PC-9 (cell line): ENCODE results near the gene SH3PXD2A. TPM values are rescaled to one million over a fixed set of nuclear protein-coding genes. Genes with fewer than 3 reads are reported as not detected.
"Not testable (repeated sequence)": the region's sequence is repeated elsewhere in the genome, so short reads cannot be mapped to it uniquely, and the experiment has no call there.

Experiments
- BruUV-seq: library from RNA; stranded (reverse); fragments of 400-500 nt; replicated peaks from 2 replicates; lab custom pipeline; 2021; lab: Mats Ljungman, UMichigan
- CTCF ChIA-PET: fragments of 300-600 bp; sonication (Branson Sonifier 250); formaldehyde crosslinking; loops from one replicate; lab custom pipeline; 2022; ENCODE audit warnings: antibody characterized with exemption; lab: Charles Lee
- POLR2A ChIA-PET: fragments of 300-600 bp; sonication (Branson Sonifier 250); formaldehyde crosslinking; loops from one replicate; lab custom pipeline; 2022; ENCODE audit warnings: antibody characterized with exemption; ENCODE audit not compliant: unreplicated experiment; lab: Charles Lee
- DNase-seq, 2 experiments: peaks; one replicate each; pipeline versions ENCODE4 v3.0.0 to v3.0.0-alpha.2; 2015 to 2022; ENCODE audit warnings: mixed read lengths in 1 of 2
- H2AFZ ChIP-seq: fragments of 200-600 bp; sonication (generic); 2 replicates; pipeline ENCODE4 v1.8.1; 2017; ENCODE audit warnings: antibody characterized with exemption
- H3F3A ChIP-seq: fragments of 200-600 bp; sonication (generic); 2 replicates; pipeline ENCODE4 v1.8.1; 2017; ENCODE audit warnings: antibody characterized with exemption, mild to moderate bottlenecking, low read depth; ENCODE audit not compliant: insufficient read depth
- H3K27ac ChIP-seq: fragments of 200-600 bp; sonication (generic); 2 replicates; pipeline ENCODE4 v1.6.1; 2016; ENCODE audit warnings: mixed run types
- H3K27me3 ChIP-seq: fragments of 200-600 bp; sonication (generic); 2 replicates; pipeline ENCODE4 v1.6.1; 2016; ENCODE audit warnings: low read depth, mixed run types; ENCODE audit not compliant: insufficient read depth
- H3K36me3 ChIP-seq: fragments of 200-600 bp; sonication (generic); 2 replicates; pipeline ENCODE4 v1.6.1; 2016; ENCODE audit warnings: low read depth, mixed run types
- H3K4me1 ChIP-seq: fragments of 200-600 bp; sonication (generic); replicated peaks from 2 replicates; pipeline ENCODE4 v1.6.1; 2016; ENCODE audit warnings: mixed run types; ENCODE audit not compliant: insufficient read depth
- H3K4me2 ChIP-seq: fragments of 200-600 bp; sonication (generic); 2 replicates; pipeline ENCODE4 v1.6.1; 2017; ENCODE audit warnings: mixed run types
- H3K4me3 ChIP-seq: fragments of 200-600 bp; sonication (generic); 2 replicates; pipeline ENCODE4 v1.6.1; 2016; ENCODE audit warnings: mixed run types
- H3K79me2 ChIP-seq: fragments of 200-600 bp; sonication (generic); 2 replicates; pipeline ENCODE4 v1.6.1; 2017; ENCODE audit warnings: low read depth, mixed run types
- H3K9me2 ChIP-seq: fragments of 200-600 bp; sonication (generic); 2 replicates; pipeline ENCODE4 v1.8.1; 2017; ENCODE audit warnings: mild to moderate bottlenecking; ENCODE audit not compliant: insufficient read depth
- H3K9me3 ChIP-seq: fragments of 200-600 bp; sonication (generic); 2 replicates; pipeline ENCODE4 v1.8.1; 2016; ENCODE audit warnings: low read depth; ENCODE audit not compliant: insufficient read depth
- H4K20me1 ChIP-seq: fragments of 200-600 bp; sonication (generic); 2 replicates; pipeline ENCODE4 v1.8.1; 2017; ENCODE audit not compliant: insufficient read depth
- CTCF ChIP-seq: fragments of 200-600 bp; sonication (generic); conservative IDR thresholded peaks from 2 replicates; pipeline ENCODE4 v1.6.1; 2017; ENCODE audit warnings: mixed run types, antibody characterized with exemption, mild to moderate bottlenecking, moderate library complexity
- EZH2 ChIP-seq: fragments of 200-600 bp; sonication (generic); IDR thresholded peaks from 2 replicates; pipeline ENCODE4 v1.8.0; 2017; ENCODE audit warnings: antibody characterized with exemption, low read depth
- intact Hi-C: fragments of 100-400 bp; cut with micrococcal nuclease; formaldehyde crosslinking; loops from one replicate; pipeline ENCODE4 v1.10.0; 2022; ENCODE audit not compliant: unreplicated experiment
- total RNA-seq: library from RNA; stranded (reverse); gene quantifications from 2 replicates; pipeline ENCODE4 v1.2.3, GENCODE V29; 2021

The SH3PXD2A gene
- total RNA-seq, 1 experiment from 2014 or later, result 12.5 TPM

GRCh38 chr10:103663236-103663635 lies 192.1 kb downstream of the SH3PXD2A start:
- Histone ChIP-seq H3K4me2 (no peak overlapping the region), H3K4me1 (no peaks in the 10 kb centered on the region), H3F3A (no peaks in the 10 kb centered on the region), H3K79me2 (no peaks in the 10 kb centered on the region), H3K9me2 (no peaks in the 10 kb centered on the region), H3K36me3 (no peaks in the 10 kb centered on the region), H3K4me3 (no peak overlapping the region), H3K9me3 (no peaks in the 10 kb centered on the region), H4K20me1 (no peaks in the 10 kb centered on the region), H2AFZ (no peak overlapping the region), H3K27me3 (no peaks in the 10 kb centered on the region), H3K27ac (no peak overlapping the region)
- BruUV-seq, result no TSS peak
- POLR2A ChIA-PET, result interaction anchor here (0.6 kb wide), 1 partner anchor 265 kb away, joined by 8 read pairs; no protein-coding TSS in a partner anchor
- intact Hi-C loops, result no loop called here
- no peak for TF ChIP-seq CTCF
- no peak for TF ChIP-seq EZH2
- CTCF ChIA-PET, result no interaction called here
- DNase-seq, result no peak

GRCh38 chr10:103662704-103663103 lies 192.7 kb downstream of the SH3PXD2A start:
- H3K36me3 ChIP-seq, DNase-seq, H3K9me2 ChIP-seq, H3K9me3 ChIP-seq, H3K27me3 ChIP-seq, POLR2A ChIA-PET, H3K27ac ChIP-seq, H3F3A ChIP-seq, H3K4me3 ChIP-seq, H3K79me2 ChIP-seq, BruUV-seq, CTCF ChIA-PET, H3K4me1 ChIP-seq, H3K4me2 ChIP-seq, intact Hi-C loops, H2AFZ ChIP-seq, H4K20me1 ChIP-seq: not testable (repeated sequence)

DNA sequence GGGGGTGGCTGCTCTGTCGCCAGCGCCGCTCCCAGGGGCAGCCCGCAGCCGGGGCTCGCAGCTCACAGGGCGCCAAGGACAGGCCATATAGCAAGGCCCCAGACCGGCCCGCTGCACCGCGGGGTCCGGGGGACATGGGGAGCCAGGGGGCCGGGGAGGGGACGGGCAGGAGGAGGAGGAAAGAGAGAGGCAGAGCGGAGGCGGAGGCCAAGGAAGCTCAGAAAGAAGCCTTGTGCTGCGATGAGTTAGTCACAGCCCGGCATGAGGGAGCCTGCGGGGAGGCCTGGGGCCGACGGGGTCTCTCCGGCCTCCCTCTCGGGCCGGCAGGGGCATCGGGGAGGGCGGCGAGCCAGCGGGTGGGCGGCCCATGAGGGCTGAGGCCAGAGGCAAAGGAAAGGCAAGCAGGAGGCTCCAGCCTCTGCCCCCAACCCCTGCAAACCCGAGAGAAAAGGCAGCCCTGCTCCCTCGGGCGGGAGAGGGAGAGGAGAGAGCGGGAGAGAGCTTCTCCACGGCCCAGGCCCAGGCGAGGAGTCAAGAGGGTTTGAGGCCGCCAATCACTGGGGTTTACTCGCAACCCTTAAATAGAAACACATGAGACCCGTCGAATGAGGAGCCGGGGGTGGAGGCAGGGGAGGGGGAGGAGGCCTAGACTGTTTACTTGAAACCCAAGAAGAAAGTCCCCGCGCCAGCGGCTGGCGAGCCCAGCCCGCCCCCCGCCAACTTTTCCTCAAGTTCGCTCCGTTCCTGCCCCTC lies 194.0 kb downstream of the SH3PXD2A start:
- peak overlapping the region; percentile 51; the same call in 1 of the 2 replicates for H3K4me3 ChIP-seq
- no peak overlapping the region; the same call in 1 of the 2 replicates for H2AFZ ChIP-seq
- DNase-seq, result peak; percentile 44 to 50
- H4K20me1 ChIP-seq, result no peaks in the 10 kb centered on the region
- no peaks in the 10 kb centered on the region for H3K4me1 ChIP-seq
- no TSS peak for BruUV-seq
- no peaks in the 10 kb centered on the region for H3K9me2 ChIP-seq
- POLR2A ChIA-PET, result interaction anchor here (0.6 kb wide), 1 partner anchor 1163 kb away, joined by 4 read pairs; no protein-coding TSS in a partner anchor
- intact Hi-C loops, result no loop called here
- no peaks in the 10 kb centered on the region for H3K36me3 ChIP-seq
- no peaks in the 10 kb centered on the region for H3K9me3 ChIP-seq
- no peak for TF ChIP-seq EZH2
- TF ChIP-seq CTCF, result no peak
- H3K79me2 ChIP-seq, result no peaks in the 10 kb centered on the region
- no peaks in the 10 kb centered on the region for H3K27me3 ChIP-seq
- H3K27ac ChIP-seq, result no peak overlapping the region
- peak overlapping the region; percentile 72 for H3K4me2 ChIP-seq
- no peaks in the 10 kb centered on the region for H3F3A ChIP-seq
- CTCF ChIA-PET, result interaction anchor here (0.6 kb wide), 1 partner anchor 474 kb away, joined by 5 read pairs; no protein-coding TSS in a partner anchor
